GM21717 (cell line): ENCODE data around the gene CLDN22.
"Not testable (repeated sequence)": the region's sequence is repeated elsewhere in the genome, so short reads cannot be mapped to it uniquely, and the experiment has no call there.

Experiments
- ATAC-seq: cut with Tn5 transposase; IDR thresholded peaks from one replicate; pipeline ENCODE4 v1.9.1; 2021; ENCODE audit warnings: mild to moderate bottlenecking, moderate library complexity; ENCODE audit not compliant: unreplicated experiment

Gene CLDN22

GRCh38 chr4:183347566-183347965 lies 27.5 kb upstream of the CLDN22 start:
- no peak for ATAC-seq

GRCh38 chr4:183347146-183347545 lies 27.1 kb upstream of the CLDN22 start:
- no peak for ATAC-seq

GRCh38 chr4:183345261-183345660 lies 25.2 kb upstream of the CLDN22 start:
- ATAC-seq, result no peak

- no peak for ATAC-seq
Observed at GRCh38 chr4:183344523-183345255, 24.6 kb upstream of the CLDN22 start.

GRCh38 chr4:183343730-183344129 lies 23.7 kb upstream of the CLDN22 start:
- no peak for ATAC-seq

GRCh38 chr4:183342541-183343533 lies 22.8 kb upstream of the CLDN22 start:
- ATAC-seq, result no peak

- ATAC-seq, result no peak
Observed at GRCh38 chr4:183337833-183338232, 17.8 kb upstream of the CLDN22 start.

- no peak for ATAC-seq
Observed at GRCh38 chr4:183337349-183337748, 17.3 kb upstream of the CLDN22 start.

- no peak for ATAC-seq
Observed at GRCh38 chr4:183335369-183335940, 15.4 kb upstream of the CLDN22 start.

- ATAC-seq, result no peak
Observed at GRCh38 chr4:183333983-183334382, 13.9 kb upstream of the CLDN22 start.

- no peak for ATAC-seq
Observed at GRCh38 chr4:183333202-183333601, 13.1 kb upstream of the CLDN22 start.

GRCh38 chr4:183332447-183332846 lies 12.4 kb upstream of the CLDN22 start:
- ATAC-seq, result no peak

- no peak for ATAC-seq
Observed at GRCh38 chr4:183330841-183331240, 10.8 kb upstream of the CLDN22 start.

- no peak for ATAC-seq
Observed at GRCh38 chr4:183329954-183330742, 10.1 kb upstream of the CLDN22 start.

- no peak for ATAC-seq
Observed at GRCh38 chr4:183329244-183329643, 9.2 kb upstream of the CLDN22 start.

- ATAC-seq, result no peak
Observed at GRCh38 chr4:183328832-183329231, 8.8 kb upstream of the CLDN22 start.

- ATAC-seq, result no peak
Observed at GRCh38 chr4:183327827-183328226, 7.8 kb upstream of the CLDN22 start.

- no peak for ATAC-seq
Observed at GRCh38 chr4:183326853-183327252, 6.8 kb upstream of the CLDN22 start.

- ATAC-seq, result not testable (repeated sequence)
Observed at GRCh38 chr4:183326387-183326786, 6.3 kb upstream of the CLDN22 start.

GRCh38 chr4:183324619-183325018 lies 4.5 kb upstream of the CLDN22 start:
- no peak for ATAC-seq

- not testable (repeated sequence) for ATAC-seq
Observed at GRCh38 chr4:183324056-183324455, 4.0 kb upstream of the CLDN22 start.
